Fibroblast of upper back skin (primary cell): ENCODE data around the gene INKA2.

Source experiments
- DNase-seq: peaks from one replicate; pipeline ENCODE4 v3.0.0-alpha.2; 2013

INKA2 gene

DNA sequence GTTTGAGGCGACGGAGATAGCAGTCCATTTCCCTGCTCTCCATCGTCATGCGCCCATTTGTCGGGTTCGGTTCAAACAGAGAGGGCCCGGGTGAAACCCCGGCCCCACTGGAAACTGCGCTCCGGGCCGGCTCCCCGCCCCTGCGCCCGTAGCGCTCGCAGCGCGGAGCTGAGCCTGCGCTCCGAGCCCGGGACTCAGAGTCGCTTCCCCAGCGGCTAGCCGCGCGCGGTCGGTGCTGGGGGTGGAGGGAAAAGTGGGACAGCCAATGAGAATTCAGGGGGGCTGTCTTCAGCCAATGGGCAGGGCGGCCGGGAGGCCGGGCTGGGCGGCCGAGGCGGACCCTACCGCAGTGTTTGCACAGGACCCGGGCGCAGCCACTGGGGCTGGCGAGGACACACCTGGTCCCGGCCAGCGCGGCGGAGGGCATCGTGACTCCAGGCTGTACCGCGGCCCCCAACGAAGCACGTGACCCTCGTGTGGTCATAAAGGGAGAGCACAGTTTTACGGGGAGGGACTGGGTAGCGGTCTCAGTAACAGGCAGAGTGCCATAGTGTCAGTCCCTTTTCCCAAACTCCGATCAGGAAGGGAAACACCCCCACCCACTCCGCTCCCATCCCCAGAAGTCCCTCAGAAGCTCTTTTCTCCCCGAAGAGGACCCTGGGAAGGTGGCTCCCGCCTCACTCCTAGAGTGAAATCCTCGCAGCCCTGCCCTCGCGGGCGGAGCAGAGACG, at the start of gene INKA2:
TSS of gene INKA2 (minus strand) at position 202 of the 731 bp plus-strand sequence. CDS start at position 49, 153 bp downstream.
- DNase-seq = peak; percentile 79

DNA sequence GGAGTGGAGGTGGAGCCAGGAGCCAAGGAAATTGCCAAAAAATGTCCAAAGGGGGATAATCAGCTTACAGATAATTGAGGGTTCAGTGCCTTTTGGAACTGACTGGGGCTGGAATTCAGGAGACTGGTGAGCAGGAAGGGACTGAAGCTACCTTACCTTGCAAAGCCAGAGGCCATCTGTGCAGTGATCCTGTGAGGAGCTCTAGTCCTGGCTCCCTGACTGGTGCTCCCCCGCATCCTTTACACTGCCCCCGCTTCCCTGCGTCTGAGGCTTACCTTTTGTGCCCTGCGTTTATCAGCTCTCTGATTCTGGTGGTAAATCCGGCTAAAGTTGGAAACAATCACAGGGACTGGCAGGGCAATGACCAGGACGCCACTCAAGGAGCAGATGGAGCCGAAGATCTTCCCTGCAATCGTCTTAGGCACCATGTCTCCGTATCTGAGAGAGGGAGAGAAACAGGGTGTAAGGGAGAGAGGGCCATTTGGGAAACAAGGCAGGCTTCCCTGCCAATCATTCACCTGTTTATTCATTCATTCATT, 47.5 kb upstream of the INKA2 start:
- DNase-seq = no peak

DNA sequence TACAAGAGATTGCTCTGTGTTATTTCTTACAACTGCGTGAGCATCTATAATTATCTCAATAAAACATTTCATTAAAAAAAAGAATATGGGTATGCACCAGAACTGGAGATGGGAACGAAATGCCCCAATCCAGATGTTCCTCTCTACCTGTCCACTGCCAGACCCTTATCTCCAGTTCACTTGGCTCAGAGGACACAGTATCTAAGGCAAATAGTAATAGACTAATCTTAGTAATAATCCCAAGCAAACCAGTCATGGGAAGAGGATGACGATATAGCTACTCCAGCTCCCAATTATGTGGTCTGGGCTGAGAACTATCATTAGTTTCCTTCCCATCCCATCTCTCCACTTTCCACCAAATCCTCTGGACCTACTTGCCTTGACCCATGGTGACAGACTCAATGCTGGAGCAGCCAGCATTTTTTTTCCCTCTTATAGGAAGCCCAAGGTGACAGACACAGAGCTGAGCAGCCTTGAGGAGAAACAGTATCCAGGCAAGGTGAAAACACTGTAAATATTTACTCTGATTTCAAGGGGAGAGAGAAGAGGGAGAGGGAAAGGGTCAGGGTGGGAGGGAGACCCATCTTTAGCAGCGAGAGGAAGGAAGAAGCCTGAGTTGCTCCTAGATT, 45.2 kb upstream of the INKA2 start:
- no peak for DNase-seq

DNA sequence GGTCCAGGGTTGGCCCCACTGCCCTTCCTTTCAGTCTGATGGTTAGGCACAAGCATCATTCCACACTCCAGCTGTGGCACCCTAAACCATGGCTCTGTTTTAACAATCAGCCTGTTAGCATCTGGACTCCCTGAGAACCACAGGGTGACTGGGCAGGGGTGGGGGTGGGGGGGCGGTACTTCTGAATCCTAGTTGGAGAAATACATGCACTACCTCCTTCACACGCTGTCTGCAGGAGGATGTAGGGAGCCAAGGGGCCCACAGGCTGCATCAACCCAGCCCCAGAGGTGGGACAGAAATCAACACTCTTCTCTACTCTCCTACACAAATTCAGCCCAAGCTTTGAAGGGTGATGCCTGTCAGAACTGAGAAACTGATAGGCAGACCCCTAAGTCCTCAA, 40.4 kb upstream of the INKA2 start:
- DNase-seq = no peak

DNA sequence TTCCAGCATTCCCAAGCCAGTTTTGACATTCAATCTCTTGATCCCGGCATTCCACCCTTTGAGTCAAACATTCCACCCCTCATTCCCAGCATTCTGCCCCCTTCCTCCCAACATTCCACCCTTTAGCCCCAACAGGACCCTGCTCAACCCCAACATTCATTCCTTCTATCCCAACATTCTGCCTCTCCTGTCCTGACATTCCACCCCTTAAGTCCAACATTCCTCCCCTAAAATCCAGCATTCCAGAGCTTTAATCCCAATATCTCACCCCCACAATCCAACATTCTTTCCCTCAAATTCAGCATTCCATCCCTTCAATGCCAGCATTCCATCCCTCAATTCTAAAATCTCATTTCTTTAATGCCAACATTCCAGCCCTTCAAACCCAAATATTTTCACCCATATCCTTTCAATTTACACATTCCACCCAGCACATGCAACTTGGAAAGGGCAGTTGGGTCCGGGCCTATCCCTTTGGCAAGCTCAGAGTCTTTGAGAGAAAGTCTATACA, 39.4 kb upstream of the INKA2 start:
- DNase-seq = peak; percentile 91

DNA sequence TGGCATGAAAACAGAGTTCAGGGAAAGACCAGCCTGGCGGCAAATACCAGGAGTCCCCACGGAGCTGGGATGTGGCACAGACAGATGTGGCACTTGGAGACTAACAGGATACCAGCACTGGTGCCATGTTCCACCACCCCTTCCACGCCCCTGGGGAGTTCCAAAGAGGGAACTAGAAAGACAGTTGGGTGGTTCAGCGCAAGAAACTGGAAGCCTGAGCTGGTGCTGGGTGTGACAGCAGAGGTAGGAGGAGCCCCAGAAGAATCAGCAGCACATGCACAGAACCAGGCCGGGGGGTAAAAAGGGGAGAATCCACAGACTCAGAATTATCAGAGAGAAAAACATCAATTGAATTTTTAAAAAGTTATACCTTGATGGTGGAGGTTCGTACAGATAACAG, 38.9 kb upstream of the INKA2 start:
- DNase-seq = no peak

DNA sequence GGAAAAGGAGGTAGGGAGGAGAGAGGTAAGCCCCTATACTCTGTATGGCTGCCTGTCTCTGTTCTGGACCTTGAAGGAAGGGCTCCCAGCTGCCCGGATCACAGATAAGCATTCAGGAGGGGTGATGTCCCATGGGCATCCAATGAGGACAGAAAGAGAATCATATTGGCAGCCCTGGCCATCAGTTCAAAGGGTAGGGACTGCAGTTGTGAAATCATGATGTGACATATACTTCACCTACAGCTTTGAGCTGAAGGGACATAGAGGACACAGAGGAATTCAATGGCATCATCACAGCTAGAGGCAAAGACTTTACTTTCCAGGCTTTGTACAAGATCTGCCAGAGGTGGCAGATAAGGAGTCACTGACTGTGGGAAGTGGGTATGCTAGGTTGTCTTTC, 38.1 kb upstream of the INKA2 start:
- no peak for DNase-seq

DNA sequence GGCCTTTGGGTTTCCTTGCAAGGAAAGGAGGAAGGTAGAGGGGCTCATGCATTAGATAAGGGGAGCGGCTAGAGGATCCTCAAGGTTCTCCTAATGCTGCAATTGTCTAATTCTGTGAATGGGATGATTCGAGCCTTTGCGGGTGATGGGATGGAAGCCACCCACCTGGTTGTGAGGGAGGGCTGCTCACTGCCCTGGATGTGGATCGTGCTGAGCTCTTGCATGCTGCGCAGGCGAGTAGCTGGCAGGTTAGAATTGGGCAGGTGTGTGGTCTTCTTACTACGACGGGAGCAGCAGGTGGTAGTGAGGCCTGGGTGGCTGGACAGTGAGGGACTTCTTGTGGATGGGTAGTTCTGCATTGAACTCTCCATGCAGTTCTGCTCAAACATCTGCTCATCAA, 37.7 kb upstream of the INKA2 start:
- no peak for DNase-seq

DNA sequence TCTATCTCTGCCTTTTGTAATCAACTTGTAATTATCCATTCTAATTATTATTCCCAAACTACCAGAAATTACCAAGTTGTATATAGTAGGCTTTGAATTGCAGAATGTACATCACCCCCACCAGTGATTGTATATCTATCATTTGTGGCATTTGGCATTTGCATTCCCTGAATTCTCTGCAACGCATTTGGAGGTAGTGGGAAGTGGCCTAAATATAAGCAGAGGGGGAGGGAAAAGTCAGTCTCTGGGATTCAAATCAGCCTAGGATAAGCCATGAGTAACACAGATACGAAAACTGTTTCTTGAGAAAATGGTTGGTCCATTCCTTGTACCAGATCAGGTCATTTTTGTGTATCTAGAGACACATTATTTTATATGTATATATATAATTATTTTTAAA, 37.2 kb upstream of the INKA2 start:
- peak; percentile 85 for DNase-seq

DNA sequence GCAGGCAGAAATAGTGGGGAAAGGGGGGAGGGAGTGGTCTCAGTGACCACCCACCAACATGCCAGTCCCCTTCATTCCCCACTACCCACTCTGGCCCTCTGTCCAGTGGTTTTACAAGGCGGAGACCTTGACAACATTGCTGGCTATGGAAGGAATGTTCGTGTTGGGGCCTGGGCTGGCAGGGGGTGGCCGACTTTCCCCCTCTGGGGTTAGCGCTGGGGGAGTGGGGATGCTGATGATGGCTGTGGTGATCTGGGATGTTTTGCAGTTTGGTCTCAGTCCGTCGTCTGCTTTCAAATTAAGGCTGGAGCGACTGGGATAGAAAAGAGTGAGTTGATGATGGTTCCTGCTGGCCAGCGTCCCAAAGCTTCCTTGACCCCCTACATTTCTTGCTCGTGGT, 36.8 kb upstream of the INKA2 start:
- DNase-seq = peak; percentile 45

DNA sequence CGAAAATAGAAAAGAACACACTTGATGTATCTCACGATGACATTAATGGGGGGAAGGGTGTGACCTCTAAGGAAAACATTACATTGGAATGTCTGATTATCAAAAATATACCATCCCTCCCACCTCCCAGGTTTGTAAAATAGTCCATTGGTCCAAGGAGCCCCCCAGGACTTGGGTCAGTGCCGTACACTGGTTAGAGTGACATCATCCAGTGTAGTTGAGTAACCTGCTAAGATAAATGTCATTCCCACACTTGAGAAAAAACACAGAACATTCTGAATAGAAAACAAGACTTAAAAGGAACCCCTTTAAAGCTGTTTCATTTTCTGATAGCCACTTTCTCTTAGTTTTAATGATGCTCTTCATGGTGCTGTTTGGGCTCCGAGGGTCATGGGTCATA, 31.7 kb upstream of the INKA2 start:
- no peak for DNase-seq

DNA sequence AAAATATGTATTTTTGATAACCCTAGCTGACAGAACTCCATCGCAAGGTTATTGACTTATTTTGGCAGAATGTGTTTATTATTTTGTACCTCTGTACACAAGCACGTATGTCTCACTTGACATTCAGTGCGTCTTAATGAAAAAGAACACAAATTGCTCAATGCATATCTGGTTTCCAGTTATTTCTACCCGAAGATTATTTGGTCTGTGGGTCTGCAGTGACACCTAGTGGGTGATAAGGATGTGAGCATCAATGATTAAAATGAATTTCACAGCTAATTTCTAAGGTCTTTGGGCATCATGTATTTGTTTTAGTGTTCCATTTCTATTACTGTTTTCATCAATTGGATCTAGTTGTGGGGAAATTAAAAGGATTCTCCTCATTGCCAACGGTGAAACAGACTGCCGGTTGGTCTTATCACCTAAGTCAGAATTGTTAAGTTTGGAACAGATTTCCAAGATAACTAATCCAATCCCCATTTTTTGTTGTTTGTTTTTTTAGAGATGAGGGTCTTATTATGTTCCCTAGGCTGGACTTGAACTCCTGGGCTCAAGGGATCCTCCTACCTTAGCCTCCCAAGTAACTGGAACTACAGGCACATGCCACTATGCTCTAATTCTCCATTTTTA, 30.4 kb upstream of the INKA2 start:
- peak; percentile 71 for DNase-seq

DNA sequence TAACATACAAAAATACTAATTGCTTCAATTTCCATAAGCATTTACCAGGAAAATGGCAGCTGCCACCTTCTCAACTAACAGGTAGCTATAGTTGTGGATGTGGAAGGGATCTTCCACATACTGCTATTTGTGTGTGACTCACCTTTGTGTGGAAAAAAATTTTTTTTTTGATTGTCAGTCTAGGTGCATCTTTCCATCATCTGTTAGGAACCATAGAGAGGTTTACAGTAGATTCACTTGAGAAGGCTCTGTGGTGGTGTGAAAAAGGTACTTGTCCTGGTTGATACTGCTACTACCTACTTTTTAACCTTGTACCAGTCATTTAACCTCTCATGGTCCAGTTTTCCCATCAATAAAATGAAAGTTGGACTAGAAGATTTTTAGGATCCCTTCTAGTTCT, 29.4 kb upstream of the INKA2 start:
- DNase-seq = no peak

DNA sequence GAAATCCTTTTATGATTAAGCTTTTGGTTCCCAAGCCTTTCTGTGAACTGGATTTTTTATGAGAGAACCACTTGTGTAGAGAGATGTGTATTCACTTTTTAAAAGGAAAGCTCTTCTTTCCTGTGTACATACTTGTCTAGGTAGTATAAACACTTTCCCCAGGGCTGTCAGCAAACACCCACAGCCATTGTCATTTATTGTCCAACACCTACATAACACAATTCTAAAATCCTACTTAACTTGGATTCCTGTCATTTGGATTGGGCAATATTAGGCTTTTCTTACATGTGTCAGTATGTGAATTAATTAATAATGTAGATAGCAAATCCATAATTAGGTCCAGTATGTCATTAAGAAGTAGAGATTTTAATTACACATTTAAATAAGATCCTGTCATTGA, 28.8 kb upstream of the INKA2 start:
- no peak for DNase-seq

DNA sequence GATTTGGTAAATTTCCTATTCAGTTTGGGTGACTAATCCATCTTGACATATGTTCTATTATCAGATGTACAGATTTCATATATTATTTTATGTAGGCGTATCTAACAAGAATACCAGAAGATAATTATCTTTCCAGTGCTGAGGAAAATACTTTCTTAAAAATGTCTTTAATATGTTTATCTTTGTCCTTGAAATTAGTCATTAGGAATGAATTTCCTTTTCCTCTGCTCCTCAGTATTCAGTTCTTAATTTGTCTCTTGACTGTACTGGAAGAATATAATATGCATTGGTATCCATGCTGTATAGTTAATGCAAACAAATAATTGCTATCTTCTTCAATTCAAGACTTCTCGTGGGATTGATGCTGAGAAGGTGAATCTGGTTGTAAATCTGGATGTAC, 23.1 kb upstream of the INKA2 start:
- DNase-seq = no peak

DNA sequence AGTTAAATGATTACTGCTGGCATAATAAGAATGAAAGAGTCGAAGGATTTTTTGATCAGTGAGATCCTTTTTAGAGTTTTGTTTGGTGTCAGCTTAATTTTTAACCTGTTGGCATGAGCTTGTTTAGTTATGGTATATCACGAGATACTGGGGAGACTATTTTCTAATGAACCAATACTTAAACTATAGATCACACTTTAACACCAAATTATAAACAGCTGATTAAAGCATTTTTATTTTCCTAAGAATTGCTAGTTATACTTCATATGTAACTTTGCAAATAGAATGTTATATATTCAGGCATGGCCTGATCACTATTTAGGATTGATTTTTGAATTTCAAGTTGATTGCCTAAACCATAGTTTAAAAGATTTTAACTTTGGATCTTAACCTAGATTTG, 22.5 kb upstream of the INKA2 start:
- no peak for DNase-seq

DNA sequence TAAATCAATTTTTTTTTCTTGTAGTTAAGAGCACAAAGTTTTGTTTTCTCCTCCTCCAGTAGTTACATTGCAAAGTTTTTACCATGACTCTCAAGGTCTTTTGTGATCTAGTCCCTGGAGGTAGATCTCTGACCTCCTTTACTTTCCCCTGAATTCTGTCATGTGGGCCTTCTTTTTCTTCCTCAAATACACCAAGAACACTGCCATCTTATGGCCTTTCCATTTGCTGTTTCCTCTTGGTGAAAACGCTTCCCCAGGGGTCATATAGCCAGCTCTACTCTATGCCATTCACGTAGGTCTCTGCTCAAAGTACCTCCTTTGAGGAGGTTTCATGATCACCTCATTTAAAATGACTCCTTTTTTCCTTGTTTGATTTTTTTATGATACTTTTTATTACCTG, 19.2 kb upstream of the INKA2 start:
- no peak for DNase-seq

DNA sequence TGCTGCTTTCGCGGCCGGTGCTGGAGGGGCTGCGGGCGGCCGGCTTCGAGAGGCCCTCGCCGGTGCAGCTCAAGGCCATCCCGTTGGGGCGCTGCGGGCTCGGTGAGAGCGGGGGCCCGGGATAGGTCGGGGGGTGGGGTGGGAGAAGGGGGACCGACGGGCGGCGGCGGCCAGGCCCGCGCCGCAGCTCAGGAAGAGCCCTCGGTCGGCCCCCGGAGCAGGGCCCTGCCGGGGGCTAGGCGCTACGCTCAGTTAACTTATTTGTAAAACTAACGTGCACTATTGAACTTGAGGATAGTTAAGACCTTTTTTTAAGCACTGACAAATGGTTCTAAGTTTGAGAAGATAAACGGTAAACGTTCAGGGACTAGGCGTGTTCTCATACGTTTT, 16.9 kb upstream of the INKA2 start:
- DNase-seq = no peak

DNA sequence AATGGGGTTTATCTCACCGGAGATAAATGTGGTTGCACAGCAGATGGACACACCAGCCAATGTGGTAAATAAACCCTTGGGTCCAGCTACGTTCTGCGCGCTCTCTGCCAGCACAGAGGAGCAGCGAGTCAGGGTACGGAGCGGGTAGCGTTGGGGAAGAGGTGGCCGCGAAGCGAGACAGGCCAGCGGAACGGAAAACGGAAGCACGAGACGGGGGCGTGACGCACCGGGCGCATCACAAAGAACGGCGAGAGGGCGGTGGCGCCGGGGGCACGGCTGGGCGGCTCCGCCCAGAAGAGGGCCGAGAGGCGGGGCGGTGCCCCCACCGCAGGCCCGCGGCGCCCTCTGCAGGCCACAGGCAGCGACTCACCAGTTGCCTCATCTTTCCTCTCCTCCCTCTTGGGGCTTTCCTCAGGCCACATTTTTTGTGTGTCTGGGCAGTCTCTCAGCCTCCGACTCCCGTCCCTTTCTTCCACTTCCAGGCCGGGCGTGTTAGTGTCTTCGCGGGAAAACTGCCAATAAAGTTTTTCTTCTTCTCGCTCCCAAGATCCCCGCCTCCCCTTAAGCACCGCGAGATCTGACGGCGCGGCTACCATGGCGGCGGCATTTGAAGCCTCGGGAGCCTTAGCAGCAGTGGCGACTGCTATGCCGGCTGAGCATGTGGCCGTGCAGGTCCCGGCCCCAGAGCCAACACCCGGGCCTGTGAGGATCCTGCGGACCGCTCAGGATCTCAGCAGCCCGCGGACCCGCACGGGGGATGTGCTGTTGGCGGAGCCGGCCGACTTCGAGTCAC, 16.3 kb upstream of the INKA2 start, which contains the start of gene DDX20:
TSS of gene DDX20 (plus strand) at position 571 of the 793 bp plus-strand sequence. CDS start at position 595, 24 bp downstream.
- peak; percentile 98 for DNase-seq

DNA sequence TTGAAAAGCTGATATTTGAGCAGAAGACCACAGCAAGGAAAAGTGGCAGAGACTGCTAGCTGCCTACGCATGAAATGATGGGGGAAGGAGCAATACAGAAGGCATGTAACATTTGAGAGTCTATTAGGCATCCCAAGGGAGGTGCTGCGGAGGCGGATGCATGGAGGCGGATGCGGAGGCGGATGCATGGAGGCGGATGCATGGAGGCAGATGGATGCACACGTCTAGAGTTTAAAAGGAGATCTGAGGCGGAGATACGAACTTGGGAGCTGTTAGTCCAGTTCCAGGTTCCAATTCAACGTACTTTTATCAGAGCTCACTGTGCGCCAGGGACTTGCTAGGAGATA, 15.8 kb upstream of the INKA2 start:
- DNase-seq = peak; percentile 69

DNA sequence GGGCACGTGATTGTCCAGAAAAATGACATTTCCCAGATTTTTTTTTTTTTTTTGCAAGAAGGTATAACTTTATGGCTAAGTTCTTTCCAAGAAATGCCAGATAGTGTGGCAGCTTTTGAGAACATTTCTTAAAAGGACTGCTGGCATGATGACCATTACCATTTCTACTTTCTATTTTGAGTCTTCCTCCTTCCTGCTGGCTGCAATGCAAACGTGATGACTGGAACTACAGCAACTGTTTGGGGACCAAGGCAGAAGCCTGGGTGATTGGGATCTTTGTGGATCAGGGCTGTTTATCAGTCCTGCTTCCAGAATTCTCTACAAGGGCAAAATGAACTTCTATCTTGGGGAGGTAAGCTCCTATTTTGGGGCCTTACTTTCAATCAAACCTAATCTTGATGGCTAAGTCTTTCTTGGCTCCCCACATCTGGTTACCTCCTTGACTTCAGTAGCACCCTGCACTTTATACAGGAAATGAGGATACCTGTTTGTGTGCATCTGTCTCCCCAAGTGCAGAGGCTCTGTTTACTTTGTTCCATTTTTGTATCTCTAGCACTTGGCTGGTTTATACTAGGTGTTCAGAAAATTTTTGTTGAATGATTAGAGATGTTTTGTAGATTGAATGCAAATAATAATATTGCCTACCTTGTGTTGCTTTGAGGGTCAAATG, 12.8 kb upstream of the INKA2 start:
- no peak for DNase-seq

DNA sequence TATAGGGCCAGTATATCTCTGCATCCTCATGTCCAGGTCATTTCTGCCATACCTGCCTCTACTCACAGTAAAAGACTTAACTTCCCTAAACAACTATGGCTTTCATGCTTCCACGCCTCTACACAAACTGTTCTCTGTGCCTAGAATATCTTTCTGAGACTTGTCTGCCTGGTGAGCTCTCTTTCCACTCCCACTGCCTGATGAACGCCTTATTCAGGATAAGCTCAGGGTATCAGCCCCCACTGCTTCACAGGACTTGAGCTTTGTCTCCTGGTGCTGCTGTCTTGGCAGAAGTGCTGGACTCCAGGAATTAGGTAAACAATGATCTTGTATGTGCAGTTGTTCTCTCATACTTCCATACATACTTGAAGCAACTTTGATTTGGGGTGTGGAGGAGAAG, 11.7 kb upstream of the INKA2 start:
- no peak for DNase-seq

DNA sequence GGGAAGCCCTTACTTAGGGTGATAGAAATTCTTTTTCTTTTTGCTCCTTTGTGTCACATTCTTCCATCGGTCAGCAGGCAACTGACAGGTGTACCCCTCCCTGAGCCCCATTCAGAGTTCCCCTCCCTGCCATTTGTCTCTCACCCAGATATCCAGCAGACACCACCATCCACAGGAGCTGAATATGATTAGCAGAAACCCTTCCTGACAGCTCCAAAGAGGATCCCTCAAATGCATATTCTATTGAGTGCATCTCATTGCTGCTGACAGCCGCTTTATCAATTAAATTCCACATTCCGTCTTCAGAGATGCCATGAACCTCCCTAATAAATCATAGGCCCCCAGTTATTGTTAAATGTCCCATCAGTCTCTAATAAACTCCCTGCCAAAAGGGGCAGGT, 10.4 kb upstream of the INKA2 start:
- DNase-seq = no peak
